Gastrocnemius medialis (tissue), 4 donors: ENCODE measurements around the gene BOLA2B.
"Not testable (repeated sequence)": the region's sequence is repeated elsewhere in the genome, so short reads cannot be mapped to it uniquely, and the experiment has no call there.

Experiments
- POLR2A ChIP-seq, 2 donors: fragments of 450-650 bp; IDR thresholded peaks; one replicate each; pipeline ENCODE4 v1.6.1; 2017; ENCODE audit warnings: antibody characterized with exemption in 2 of 2, mild to moderate bottlenecking in 2 of 2, moderate library complexity in 2 of 2
- TF ChIP-seq, protein P1 (sequence below), 5 experiments: fragments of 450-650 bp in 3 of 5; fragments of 200-600 bp in 2 of 5; sonication (generic) in 2 of 5; IDR thresholded peaks in 4 of 5; conservative IDR thresholded peaks in 1 of 5; 1 replicate in 4 of 5; 2 replicates in 1 of 5; pipeline ENCODE4 v1.5.1; 2016 to 2019; ENCODE audit warnings: antibody characterized with exemption in 5 of 5, mild to moderate bottlenecking in 3 of 5, moderate library complexity in 3 of 5

- TF ChIP-seq, protein P1, sequence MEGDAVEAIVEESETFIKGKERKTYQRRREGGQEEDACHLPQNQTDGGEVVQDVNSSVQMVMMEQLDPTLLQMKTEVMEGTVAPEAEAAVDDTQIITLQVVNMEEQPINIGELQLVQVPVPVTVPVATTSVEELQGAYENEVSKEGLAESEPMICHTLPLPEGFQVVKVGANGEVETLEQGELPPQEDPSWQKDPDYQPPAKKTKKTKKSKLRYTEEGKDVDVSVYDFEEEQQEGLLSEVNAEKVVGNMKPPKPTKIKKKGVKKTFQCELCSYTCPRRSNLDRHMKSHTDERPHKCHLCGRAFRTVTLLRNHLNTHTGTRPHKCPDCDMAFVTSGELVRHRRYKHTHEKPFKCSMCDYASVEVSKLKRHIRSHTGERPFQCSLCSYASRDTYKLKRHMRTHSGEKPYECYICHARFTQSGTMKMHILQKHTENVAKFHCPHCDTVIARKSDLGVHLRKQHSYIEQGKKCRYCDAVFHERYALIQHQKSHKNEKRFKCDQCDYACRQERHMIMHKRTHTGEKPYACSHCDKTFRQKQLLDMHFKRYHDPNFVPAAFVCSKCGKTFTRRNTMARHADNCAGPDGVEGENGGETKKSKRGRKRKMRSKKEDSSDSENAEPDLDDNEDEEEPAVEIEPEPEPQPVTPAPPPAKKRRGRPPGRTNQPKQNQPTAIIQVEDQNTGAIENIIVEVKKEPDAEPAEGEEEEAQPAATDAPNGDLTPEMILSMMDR (IDR thresholded peaks at IDR 0.05 in 4 of 5, conservative IDR thresholded peaks at IDR 0.05 in 1 of 5): not testable (repeated sequence)
- not testable (repeated sequence) for TF ChIP-seq POLR2A (IDR thresholded peaks at IDR 0.05)
Measured at GRCh38 chr16:30217082-30217481, 23.6 kb upstream of the BOLA2B start.
